ENCODE results near the gene ZNF385C. TPM values are rescaled to one million over a fixed set of nuclear protein-coding genes. Genes with fewer than 3 reads are reported as not detected.

Gene ZNF385C
- total RNA-seq, 1 experiment from 2014 or later, result 3.7 TPM

DNA sequence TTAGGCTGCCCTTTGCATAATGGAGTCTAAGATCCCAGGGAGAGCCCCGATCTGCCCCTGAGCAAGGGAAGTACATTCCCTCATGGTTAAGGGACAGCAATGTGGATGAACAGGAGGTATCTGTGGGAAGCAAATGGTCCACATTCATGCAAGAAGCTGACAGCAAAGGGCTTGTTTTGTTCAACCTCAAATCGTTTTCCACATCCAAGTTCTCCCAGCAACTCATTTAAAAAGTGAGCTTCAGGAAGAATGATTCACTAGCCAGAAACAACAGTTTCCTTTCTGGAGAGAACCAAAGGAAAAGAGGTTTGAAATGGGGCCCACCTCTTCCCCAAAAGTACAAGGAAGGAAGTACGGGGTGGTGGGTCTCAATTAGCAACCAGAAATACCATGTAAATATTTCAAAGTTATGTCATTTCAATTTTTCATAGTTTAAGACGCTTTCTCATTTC lies 33.7 kb upstream of the ZNF385C start:
- Mint-ChIP-seq H3K4me1 (peaks cover 39% of the 10 kb centered on the region), H3K9me3 (no peaks in the 10 kb centered on the region), H3K27me3 (ENCODE audit: low read depth) (no peaks in the 10 kb centered on the region), H3K36me3 (peaks cover 25% of the 10 kb centered on the region), H3K27ac (no peak overlapping the region), H3K4me3 (no peak overlapping the region)
- ATAC-seq (no peak), DNase-seq (ENCODE audit: low spot score) (no peak)
- ChIA-PET POLR2A (interaction anchor here (0.5 kb wide), 1 partner anchor 1912 kb away, joined by 3 read pairs; no protein-coding TSS in a partner anchor), CTCF (interaction anchor here (0.7 to 1.2 kb wide), 3 partner anchors 31 to 386 kb away, joined by 3 to 4 read pairs (median 3); no protein-coding TSS in a partner anchor)
- no peak for TF ChIP-seq CTCF (IDR thresholded peaks at IDR 0.05)
- TF ChIP-seq, protein P1, sequence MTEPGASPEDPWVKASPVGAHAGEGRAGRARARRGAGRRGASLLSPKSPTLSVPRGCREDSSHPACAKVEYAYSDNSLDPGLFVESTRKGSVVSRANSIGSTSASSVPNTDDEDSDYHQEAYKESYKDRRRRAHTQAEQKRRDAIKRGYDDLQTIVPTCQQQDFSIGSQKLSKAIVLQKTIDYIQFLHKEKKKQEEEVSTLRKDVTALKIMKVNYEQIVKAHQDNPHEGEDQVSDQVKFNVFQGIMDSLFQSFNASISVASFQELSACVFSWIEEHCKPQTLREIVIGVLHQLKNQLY (CRISPR knock-in tag; IDR thresholded peaks at IDR 0.05), result no peak
- no peak for TF ChIP-seq MYBL2 (CRISPR knock-in tag; IDR thresholded peaks at IDR 0.05)
- no peak for TF ChIP-seq ZNF423 (CRISPR knock-in tag; IDR thresholded peaks at IDR 0.05)
- TF ChIP-seq, protein P2, sequence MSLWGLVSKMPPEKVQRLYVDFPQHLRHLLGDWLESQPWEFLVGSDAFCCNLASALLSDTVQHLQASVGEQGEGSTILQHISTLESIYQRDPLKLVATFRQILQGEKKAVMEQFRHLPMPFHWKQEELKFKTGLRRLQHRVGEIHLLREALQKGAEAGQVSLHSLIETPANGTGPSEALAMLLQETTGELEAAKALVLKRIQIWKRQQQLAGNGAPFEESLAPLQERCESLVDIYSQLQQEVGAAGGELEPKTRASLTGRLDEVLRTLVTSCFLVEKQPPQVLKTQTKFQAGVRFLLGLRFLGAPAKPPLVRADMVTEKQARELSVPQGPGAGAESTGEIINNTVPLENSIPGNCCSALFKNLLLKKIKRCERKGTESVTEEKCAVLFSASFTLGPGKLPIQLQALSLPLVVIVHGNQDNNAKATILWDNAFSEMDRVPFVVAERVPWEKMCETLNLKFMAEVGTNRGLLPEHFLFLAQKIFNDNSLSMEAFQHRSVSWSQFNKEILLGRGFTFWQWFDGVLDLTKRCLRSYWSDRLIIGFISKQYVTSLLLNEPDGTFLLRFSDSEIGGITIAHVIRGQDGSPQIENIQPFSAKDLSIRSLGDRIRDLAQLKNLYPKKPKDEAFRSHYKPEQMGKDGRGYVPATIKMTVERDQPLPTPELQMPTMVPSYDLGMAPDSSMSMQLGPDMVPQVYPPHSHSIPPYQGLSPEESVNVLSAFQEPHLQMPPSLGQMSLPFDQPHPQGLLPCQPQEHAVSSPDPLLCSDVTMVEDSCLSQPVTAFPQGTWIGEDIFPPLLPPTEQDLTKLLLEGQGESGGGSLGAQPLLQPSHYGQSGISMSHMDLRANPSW (CRISPR knock-in tag; conservative IDR thresholded peaks at IDR 0.05; ENCODE audit: low read depth), result no peak
- TF ChIP-seq, protein P3, sequence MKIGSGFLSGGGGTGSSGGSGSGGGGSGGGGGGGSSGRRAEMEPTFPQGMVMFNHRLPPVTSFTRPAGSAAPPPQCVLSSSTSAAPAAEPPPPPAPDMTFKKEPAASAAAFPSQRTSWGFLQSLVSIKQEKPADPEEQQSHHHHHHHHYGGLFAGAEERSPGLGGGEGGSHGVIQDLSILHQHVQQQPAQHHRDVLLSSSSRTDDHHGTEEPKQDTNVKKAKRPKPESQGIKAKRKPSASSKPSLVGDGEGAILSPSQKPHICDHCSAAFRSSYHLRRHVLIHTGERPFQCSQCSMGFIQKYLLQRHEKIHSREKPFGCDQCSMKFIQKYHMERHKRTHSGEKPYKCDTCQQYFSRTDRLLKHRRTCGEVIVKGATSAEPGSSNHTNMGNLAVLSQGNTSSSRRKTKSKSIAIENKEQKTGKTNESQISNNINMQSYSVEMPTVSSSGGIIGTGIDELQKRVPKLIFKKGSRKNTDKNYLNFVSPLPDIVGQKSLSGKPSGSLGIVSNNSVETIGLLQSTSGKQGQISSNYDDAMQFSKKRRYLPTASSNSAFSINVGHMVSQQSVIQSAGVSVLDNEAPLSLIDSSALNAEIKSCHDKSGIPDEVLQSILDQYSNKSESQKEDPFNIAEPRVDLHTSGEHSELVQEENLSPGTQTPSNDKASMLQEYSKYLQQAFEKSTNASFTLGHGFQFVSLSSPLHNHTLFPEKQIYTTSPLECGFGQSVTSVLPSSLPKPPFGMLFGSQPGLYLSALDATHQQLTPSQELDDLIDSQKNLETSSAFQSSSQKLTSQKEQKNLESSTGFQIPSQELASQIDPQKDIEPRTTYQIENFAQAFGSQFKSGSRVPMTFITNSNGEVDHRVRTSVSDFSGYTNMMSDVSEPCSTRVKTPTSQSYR (CRISPR knock-in tag; IDR thresholded peaks at IDR 0.05), result no peak
- TF ChIP-seq, protein P4, sequence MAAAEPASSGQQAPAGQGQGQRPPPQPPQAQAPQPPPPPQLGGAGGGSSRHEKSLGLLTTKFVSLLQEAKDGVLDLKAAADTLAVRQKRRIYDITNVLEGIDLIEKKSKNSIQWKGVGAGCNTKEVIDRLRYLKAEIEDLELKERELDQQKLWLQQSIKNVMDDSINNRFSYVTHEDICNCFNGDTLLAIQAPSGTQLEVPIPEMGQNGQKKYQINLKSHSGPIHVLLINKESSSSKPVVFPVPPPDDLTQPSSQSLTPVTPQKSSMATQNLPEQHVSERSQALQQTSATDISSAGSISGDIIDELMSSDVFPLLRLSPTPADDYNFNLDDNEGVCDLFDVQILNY (CRISPR knock-in tag; IDR thresholded peaks at IDR 0.05), result no peak
- TF ChIP-seq OVOL2 (CRISPR knock-in tag; IDR thresholded peaks at IDR 0.05; ENCODE audit: borderline replicate concordance), result no peak
- no peak for TF ChIP-seq RORB (CRISPR knock-in tag; IDR thresholded peaks at IDR 0.05)
- TF ChIP-seq AR (CRISPR knock-in tag; IDR thresholded peaks at IDR 0.05), result no peak
- TF ChIP-seq TP53 (CRISPR knock-in tag; IDR thresholded peaks at IDR 0.05), result no peak
- TF ChIP-seq USF2 (CRISPR knock-in tag; IDR thresholded peaks at IDR 0.05), result no peak
- TF ChIP-seq JAZF1 (CRISPR knock-in tag; IDR thresholded peaks at IDR 0.05), result no peak
- no peak for TF ChIP-seq FOXJ3 (CRISPR knock-in tag; IDR thresholded peaks at IDR 0.05; ENCODE audit: borderline replicate concordance)
- TF ChIP-seq GABPB1 (CRISPR knock-in tag; IDR thresholded peaks at IDR 0.05), result no peak
- no peak for TF ChIP-seq HMGA2 (CRISPR knock-in tag; IDR thresholded peaks at IDR 0.05)
- no peak for TF ChIP-seq ZBTB43 (CRISPR knock-in tag; IDR thresholded peaks at IDR 0.05)
